ENCODE data around the gene AFF1. TPM values are rescaled to one million over a fixed set of nuclear protein-coding genes. Genes with fewer than 3 reads are reported as not detected.

The AFF1 gene
- total RNA-seq, 1 experiment from 2014 or later: 61.9 TPM

- BruUV-seq (replicated peaks): no TSS peak
- H3K9me3 Mint-ChIP-seq (ENCODE audit: unreplicated experiment): no peaks in the 10 kb centered on the region
- TF ChIP-seq CTCF (IDR thresholded peaks at IDR 0.05; ENCODE audit: unreplicated experiment): no peak
- H3K36me3 Mint-ChIP-seq (ENCODE audit: insufficient read depth, unreplicated experiment): peaks cover 11% of the 10 kb centered on the region
- peak overlapping the region; percentile 75 for H3K4me3 Mint-ChIP-seq (ENCODE audit: unreplicated experiment)
- peaks cover 36% of the 10 kb centered on the region for H3K4me1 Mint-ChIP-seq (ENCODE audit: insufficient read depth, unreplicated experiment)
- H3K27me3 Mint-ChIP-seq (ENCODE audit: insufficient read depth, unreplicated experiment): no peaks in the 10 kb centered on the region
- ChIA-PET CTCF (interaction anchor here (0.6 to 3.7 kb wide), 10 partner anchors 13 to 212 kb away, joined by 3 to 30 read pairs (median 4); partner anchors contain the start of gene AFF1), POLR2A (interaction anchor here (0.6 to 9.7 kb wide), 24 partner anchors 8 to 506 kb away, joined by 3 to 256 read pairs (median 6); partner anchors contain the start of genes AFF1 and KLHL8)
- DNase-seq (ENCODE audit: unreplicated experiment): no peak
- H3K27ac Mint-ChIP-seq (ENCODE audit: low read depth, unreplicated experiment): peak overlapping the region; percentile 65
- intact Hi-C loops (cut with micrococcal nuclease): loop anchor here (1.0 to 10.0 kb wide), 5 partner anchors 29 to 229 kb away; no protein-coding TSS in a partner anchor
These were observed 71.0 kb downstream of the AFF1 start for GRCh38 chr4:87005690-87006425.

- Mint-ChIP-seq H3K9me3 (ENCODE audit: unreplicated experiment) (no peaks in the 10 kb centered on the region), H3K4me1 (ENCODE audit: insufficient read depth, unreplicated experiment) (peaks cover 36% of the 10 kb centered on the region), H3K4me3 (ENCODE audit: unreplicated experiment) (peak overlapping the region; percentile 75), H3K36me3 (ENCODE audit: insufficient read depth, unreplicated experiment) (peaks cover 11% of the 10 kb centered on the region), H3K27ac (ENCODE audit: low read depth, unreplicated experiment) (peak overlapping the region; percentile 65), H3K27me3 (ENCODE audit: insufficient read depth, unreplicated experiment) (no peaks in the 10 kb centered on the region)
- BruUV-seq (replicated peaks): TSS peak; percentile 92
- ChIA-PET POLR2A (interaction anchor here (0.6 to 9.7 kb wide), 23 partner anchors 8 to 506 kb away, joined by 3 to 256 read pairs (median 6); partner anchors contain the start of genes AFF1 and KLHL8), CTCF (interaction anchor here (0.6 to 3.7 kb wide), 10 partner anchors 14 to 126 kb away, joined by 3 to 30 read pairs (median 4); partner anchors contain the start of gene AFF1)
- TF ChIP-seq CTCF (IDR thresholded peaks at IDR 0.05; ENCODE audit: unreplicated experiment): no peak
- intact Hi-C loops (cut with micrococcal nuclease): loop anchor here (1.0 to 10.0 kb wide), 5 partner anchors 29 to 228 kb away; no protein-coding TSS in a partner anchor
- DNase-seq (ENCODE audit: unreplicated experiment): no peak
These were observed 71.5 kb downstream of the AFF1 start for GRCh38 chr4:87006426-87006675.

GRCh38 chr4:87006676-87007527, 72.1 kb downstream of the AFF1 start:
- no peaks in the 10 kb centered on the region for H3K9me3 Mint-ChIP-seq (ENCODE audit: unreplicated experiment)
- peaks cover 11% of the 10 kb centered on the region for H3K36me3 Mint-ChIP-seq (ENCODE audit: insufficient read depth, unreplicated experiment)
- H3K4me1 Mint-ChIP-seq (ENCODE audit: insufficient read depth, unreplicated experiment): peaks cover 31% of the 10 kb centered on the region
- no peaks in the 10 kb centered on the region for H3K27me3 Mint-ChIP-seq (ENCODE audit: insufficient read depth, unreplicated experiment)
- ChIA-PET POLR2A (interaction anchor here (0.6 to 9.7 kb wide), 31 partner anchors 8 to 648 kb away, joined by 3 to 256 read pairs (median 6); partner anchors contain the start of genes AFF1 and KLHL8), CTCF (interaction anchor here (0.6 to 3.7 kb wide), 11 partner anchors 9 to 127 kb away, joined by 3 to 30 read pairs (median 4); partner anchors contain the start of gene AFF1)
- no TSS peak for BruUV-seq (replicated peaks)
- peak overlapping the region; percentile 75 for H3K4me3 Mint-ChIP-seq (ENCODE audit: unreplicated experiment)
- peak overlapping the region; percentile 65 for H3K27ac Mint-ChIP-seq (ENCODE audit: low read depth, unreplicated experiment)
- peak; percentile 91 for DNase-seq (ENCODE audit: unreplicated experiment)
- intact Hi-C loops (cut with micrococcal nuclease): loop anchor here (1.0 to 10.0 kb wide), 7 partner anchors 30 to 228 kb away; no protein-coding TSS in a partner anchor
- TF ChIP-seq CTCF (IDR thresholded peaks at IDR 0.05; ENCODE audit: unreplicated experiment): peak; percentile 26

Data from MCF 10A (cell line).